Medulla oblongata (tissue), 1 donor: ENCODE results near the gene CCL22.
"Not testable (repeated sequence)": the region's sequence is repeated elsewhere in the genome, so short reads cannot be mapped to it uniquely, and the experiment has no call there.

Experiments
- DNase-seq: peaks from one replicate; pipeline ENCODE4 v3.0.0-alpha.2; 2015; ENCODE audit errors: extremely low spot score

CCL22 gene

DNA sequence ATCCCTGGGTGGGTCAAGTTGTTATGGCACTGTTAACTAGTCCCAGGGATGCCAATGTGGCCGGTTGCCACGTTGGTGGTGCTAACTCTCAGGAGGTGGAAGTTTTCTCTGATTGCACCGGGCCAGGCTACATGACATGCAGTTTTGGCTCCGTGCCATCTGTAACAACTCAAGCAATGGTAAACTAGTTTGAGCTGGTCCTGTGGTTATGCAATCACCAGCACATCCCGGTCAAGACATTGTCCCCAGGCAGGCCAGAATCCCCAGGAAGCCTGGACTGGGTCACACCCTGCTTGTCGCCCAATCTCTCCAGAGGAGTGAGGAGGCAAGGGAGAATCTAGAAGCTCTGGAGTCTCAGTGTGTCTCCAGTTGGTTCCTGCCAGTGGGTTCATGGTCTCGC, 35.9 kb downstream of the CCL22 start:
- DNase-seq: no peak

DNA sequence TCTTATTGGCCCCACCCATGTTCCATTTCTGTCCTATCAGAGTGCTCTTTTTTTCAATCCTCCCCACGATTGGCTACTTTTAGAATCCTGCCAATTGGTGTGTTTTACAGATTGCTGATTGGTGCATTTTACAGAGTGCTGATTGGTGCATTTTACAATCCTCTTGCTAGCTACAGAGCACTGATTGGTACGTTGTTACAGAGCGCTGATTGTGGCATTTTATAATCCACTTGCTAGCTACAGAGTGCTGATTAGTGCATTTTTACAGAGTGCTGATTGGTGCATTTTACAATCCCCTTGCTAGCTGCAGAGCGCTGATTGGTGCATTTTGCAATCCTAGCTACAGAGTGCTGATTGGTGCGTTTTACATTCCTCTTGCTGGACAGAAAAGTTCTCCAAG, 36.4 kb downstream of the CCL22 start:
- no peak for DNase-seq

DNA sequence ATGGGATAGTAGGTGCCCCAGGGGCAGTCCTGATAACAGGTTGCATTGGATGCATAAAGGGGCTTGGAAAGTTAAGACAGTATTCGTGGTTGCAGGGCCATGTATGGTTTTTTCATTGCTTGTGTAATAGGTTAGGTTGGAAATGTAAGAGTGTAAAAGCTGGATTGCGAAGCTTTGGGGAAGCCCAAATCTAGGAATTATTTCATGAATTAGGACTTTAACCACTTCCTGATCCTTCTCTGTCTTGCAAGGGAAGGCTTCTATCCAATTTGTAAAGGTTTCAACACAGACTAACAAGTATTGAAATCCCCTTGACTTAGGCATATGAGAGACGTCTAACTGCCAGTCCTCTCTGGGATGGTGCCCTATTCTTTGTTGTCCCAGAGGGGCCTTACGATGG, 38.2 kb downstream of the CCL22 start:
- no peak for DNase-seq

DNA sequence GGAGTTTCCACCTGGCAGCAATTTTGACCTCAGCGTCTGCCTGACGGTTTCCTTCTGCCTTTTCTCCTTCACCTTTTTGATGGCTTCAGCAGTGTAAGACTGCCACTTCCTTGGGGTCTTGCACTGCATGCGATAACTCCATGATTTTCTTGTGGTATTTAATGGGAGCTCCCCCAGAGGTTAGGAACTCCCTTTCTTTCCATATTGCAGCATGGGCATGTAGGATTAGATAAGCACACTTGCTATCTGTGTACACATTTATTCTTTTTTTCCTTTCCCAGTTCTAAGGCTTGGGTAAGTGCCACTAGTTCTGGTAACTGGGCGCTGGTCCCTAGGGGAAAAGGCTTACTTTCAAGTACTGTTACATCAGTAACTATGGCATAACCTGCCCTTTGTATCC, 38.9 kb downstream of the CCL22 start:
- DNase-seq: not testable (repeated sequence)

DNA sequence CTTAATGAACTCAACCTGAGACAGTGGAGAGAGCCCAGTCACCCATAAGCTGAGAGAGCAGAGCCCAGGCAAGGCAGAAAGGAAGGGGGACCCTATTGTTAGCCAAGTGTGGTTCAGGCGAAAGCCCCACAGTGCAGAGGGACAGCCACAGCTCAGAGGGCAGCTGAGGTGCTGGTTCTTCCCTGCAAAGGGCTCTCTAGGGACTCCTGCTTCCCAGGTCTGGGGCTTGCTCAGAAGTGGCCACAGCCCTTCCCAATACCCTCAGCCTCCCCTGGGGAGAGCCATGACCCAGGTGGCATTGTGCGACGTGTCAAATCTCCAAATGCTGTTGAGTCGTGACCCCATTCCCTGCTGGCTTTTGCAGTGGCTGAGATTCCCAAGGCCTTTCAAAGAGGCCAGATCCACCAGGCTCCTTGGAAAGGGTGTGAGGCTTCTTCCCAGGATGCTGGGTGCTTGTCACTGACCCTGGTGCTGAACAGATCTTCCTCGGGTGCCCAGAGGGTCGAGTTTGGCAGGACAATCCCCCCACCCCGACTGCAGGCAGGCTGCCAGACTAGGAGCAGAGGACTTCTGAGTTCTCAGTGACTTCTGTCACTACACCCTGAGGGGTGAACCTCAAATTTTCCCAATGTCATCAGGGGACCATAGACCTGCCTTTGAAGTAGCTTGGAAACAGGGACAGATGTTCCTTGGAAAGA, 43.5 kb downstream of the CCL22 start:
- DNase-seq: no peak

DNA sequence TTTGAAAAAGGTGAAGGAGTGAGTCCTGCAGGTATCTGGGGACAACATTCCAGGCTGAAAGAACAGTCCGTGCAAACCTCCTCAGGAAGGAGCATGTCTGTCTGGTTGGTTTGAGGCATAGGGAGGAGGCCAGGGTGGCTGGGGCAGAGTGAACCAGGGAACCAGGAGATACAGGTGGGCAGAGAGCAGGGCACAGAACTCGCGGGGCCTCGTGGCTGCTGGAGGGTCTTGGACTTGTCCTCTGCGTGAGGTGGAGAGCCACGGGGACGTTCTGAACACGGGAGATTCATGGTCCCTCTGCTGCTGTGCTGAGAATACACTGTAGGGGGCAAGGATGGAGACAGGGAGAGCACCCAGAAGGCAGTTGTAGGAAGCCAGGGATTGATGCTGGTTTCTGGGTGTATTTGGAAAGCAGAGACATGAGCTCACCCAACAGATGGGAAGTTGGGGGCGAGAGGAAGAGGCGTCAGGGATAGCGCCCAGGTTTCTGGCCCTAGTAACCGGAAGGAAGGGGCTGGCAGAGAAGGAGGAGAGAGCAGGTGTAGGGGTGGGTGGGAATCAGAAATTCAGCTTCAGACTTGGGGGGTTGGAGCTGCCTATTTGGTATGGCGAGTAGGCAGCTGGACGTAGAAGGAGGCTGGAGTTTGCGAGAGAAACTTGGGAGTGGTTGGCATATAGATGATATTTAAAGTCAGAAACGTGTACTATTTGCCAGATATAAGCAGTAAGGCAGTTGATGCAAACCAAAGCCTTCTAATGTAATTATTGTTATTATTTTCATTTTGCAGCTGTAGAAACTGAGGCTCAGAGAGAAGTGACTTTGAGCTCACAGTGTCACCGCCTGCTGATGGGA, 45.6 kb downstream of the CCL22 start, which contains the start of gene CCL17:
TSS of gene CCL17 (plus strand) at position 803 of the 853 bp plus-strand sequence. CDS start 9,166 bp downstream, outside the sequence.
- DNase-seq: no peak

DNA sequence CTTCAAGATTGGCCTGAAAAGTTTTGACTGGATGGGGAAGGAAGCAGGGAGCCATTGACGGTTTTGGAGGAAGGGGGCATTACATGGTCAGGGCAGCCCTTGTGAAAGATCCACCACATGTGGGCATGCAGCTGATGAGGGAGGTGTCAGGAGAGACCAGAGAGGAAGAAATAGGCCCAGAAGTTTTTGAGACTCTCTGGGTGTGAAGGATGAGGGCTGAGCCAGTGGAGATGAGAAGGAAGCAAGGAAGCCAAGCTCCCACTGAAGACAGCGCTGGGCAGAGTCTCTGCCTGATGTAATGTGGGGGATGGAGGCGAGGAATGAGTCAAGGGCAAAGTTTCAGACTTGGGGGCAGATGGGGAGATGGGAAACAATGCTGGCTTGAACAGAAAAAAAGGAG, 46.5 kb downstream of the CCL22 start:
- DNase-seq: no peak

DNA sequence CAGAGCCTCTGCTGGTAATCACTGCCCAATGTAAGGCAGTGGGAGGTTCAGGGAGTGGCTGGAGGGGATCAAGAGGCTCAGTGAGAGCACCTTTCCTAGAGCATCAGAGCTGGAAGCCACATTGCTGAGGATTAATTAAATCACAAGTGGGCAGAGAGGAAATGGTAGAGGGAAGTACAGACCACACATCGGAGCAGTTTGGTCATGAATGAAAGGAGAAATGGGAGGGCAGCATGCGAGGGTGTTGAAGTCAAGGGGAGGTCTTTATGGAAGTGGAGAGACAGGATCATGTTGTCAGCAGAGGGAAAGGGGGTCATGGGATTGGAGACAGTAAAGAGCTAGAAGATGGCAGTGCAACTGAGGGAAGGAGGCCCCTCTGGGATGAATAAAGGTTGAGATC, 48.3 kb downstream of the CCL22 start:
- DNase-seq: peak; percentile 37

DNA sequence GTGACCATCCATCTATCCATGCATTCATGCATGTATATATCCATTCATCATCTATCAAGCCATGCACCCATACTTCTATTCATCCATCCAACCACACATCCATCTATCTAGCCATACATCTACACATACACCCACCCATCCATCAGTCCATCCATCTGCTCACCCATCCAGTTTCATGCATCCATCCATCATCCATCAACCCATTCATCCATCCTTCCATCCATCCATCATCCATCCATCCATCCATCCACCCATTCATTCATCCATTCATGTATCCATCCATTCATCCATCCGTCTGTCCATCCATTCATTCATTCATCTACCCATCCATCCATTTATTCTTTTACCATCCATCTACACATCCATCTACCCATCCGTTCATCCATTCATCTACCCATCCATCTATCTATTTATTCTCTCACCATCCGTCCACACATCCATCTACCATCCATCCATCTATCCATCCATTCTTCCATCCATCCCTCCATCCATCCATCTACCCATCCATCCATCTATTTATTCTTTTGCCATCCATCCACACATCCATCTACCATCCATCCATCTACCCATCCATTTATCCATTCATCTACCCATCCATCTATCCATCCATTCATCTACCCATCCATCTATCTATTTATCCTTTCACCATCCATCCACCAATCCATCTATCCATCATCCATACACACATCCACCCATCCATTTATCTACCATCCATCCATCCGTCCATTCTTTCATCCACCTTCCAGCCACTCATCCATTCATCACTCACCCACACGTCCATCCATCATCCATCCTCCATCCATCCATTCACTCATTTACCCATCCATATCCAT, 49.2 kb downstream of the CCL22 start:
- no peak for DNase-seq

DNA sequence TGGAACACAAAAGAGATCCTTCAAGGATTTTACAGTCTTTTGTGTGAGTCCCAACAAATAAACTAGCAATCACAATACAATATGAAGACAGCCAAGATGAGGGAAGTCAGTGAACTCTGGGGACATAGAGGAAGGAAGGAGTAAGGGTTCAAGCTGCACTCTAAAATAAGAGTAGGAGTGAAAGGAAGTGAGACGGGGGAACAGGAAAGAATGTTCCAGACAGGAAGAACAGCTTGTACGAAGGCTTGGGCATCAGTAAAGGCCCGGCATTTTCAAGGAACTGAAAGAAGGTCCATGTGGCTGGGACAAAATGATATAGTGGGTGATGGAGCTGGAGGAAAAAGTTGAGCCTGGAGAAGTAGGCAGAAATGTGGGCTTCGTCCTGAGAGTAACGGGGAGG, 50.5 kb downstream of the CCL22 start:
- DNase-seq: peak; percentile 49

DNA sequence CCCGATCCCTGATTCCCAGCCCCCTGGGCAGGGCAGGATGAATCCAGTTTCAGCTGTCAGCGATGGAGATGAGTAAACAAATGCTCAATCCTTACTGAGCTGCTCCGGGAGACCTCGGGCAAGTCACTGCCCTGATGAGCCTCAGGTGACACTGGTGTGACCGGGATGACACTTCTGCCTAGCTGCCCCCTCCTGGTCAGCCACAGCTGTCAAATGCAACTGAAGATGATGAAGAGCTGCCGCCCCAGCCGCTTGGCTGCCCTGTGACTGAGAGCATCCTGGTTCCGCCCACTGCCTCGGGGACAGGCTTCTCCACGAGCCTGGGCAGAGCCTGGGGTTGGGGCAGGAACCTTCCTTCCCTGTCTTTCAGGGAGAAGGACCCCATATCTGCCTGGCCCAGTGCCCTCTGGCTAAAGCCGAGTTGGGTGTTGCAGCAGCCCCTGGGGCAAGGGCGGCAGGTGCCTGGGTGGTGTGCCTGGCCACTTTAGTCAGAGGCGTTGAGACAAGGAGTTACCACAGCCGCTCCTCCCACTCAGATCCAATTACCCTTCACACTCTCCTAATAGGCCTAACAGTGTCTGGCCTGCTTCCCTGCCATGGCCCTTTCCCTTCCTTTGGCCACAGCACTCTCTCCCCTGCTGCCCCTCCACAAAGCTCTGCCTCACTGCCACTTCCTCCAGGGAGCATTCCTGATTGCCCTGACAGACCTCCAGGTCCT, 51.4 kb downstream of the CCL22 start:
- no peak for DNase-seq

DNA sequence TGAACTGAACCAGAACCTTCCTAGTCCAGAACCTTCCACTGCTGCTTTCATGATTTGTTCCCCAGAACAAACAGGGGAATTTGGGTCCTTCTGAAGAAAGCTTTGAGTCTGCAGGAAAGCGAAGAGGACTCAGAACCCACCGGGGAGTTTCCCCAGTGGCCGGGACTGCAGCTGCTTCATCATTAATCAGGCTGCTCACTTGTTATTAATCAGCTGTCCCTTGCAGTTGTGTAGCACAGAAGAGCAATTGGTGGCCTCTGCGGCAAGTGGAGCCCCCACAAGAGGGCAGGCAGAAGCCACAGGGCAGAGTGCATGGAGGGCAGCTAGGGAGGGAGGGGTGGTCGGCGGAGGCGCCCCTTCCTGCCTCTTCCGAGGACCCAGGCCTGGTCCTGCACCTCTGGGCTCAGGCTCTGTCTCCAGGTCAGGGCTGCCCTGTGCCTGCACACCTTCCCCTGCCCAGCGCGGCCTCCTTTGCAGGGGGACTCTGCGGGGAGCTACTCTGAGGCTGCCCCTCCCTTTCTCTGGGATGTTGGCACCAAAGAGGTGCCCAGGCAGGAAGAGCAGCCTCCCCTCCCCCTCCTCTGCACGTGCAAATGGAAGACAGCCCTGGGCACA, 52.9 kb downstream of the CCL22 start:
- no peak for DNase-seq

DNA sequence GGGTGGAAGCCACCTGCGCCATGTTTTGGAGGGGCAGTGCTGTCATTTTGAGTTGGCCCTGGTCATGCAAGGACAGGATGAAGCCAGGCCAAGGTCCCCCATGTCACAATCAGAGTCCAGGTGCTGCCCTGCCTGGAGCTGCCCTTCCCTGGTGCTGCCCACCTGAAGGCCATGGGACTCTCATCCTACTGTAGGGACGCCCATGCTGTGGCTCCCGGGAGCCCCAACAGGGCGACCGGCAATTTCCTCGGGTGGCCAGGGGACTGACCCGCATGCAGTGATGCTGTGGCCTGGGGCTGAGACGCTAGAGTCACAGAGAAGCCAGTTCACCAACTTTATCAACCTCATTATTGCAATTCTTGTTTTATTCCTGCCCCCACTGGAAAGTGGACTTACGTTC, 54.0 kb downstream of the CCL22 start:
- DNase-seq: no peak

DNA sequence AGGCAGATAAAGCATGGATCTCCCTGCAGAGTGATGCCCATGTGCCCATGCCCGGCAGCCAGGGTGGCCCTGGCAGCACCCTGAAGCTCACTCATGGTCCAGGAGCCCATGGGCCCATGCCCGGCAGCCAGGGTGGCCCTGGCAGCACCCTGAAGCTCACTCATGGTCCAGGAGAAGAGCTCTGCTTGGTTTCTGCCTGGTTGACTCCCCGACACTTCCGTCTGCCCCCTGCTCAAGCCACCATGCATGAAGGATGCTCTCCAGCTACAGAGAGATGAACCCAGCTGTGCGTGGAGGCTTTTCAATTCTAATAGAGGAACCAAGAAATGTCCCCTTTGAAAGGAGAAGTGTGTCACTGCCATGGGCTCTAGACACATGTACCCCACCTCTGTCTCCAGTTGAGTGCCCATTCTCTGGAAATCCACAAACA, 54.7 kb downstream of the CCL22 start:
- no peak for DNase-seq

DNA sequence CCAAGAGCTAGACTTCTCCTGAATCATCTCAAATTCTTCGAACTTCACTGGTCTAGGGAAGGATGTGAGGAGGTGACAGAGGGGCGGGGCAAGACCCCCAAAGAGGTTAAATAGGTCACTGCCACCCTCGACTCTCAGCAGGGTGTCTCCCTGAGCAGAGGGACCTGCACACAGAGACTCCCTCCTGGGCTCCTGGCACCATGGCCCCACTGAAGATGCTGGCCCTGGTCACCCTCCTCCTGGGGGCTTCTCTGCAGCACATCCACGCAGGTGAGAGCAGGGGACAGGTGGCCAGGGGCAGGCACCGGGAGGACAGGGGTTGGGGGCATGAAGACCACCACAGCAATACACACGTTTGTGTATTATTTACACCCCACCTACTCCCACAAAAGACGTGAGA, 55.1 kb downstream of the CCL22 start:
- no peak for DNase-seq
